IMR-90 (cell line): Measurements from ENCODE around the gene NPM1. TPM values are rescaled to one million over a fixed set of nuclear protein-coding genes. Genes with fewer than 3 reads are reported as not detected.

ENCODE experiments used
- ATAC-seq: fragments of 200-7000 bp; cut with Tn5 transposase; 2 replicates; pipeline ENCODE4 v1.9.1; 2020; ENCODE audit warnings: low read depth, mild to moderate bottlenecking, moderate library complexity
- BruUV-seq: library from RNA; stranded (reverse); fragments of 400-500 nt; replicated peaks from 2 replicates; lab custom pipeline; 2021; lab: Mats Ljungman, UMichigan
- CTCF ChIA-PET: fragments of 300-600 bp; formaldehyde crosslinking; extraction: SDS; loops from one replicate; lab custom pipeline; 2021; ENCODE audit warnings: antibody characterized with exemption; lab: Yijun Ruan, JAX
- POLR2A ChIA-PET: fragments of 300-600 bp; sonication (Branson Sonifier 250); formaldehyde crosslinking; loops from one replicate; lab custom pipeline; 2022; ENCODE audit warnings: antibody characterized with exemption; ENCODE audit not compliant: unreplicated experiment; lab: Charles Lee
- DNase-seq: peaks from one replicate; pipeline ENCODE4 v3.0.0; 2013
- H2AFZ ChIP-seq: replicated peaks from 2 replicates; pipeline ENCODE3; 2013; ENCODE audit warnings: low read length, mild to moderate bottlenecking; ENCODE audit not compliant: poor library complexity
- H2AK5ac ChIP-seq: 2 replicates; pipeline ENCODE4 v1.6.1; 2013; ENCODE audit warnings: low read depth, low read length, inconsistent platforms
- H2AK9ac ChIP-seq: replicated peaks from 2 replicates; pipeline ENCODE3; 2013; ENCODE audit warnings: mild to moderate bottlenecking, low read depth, low read length, moderate library complexity; ENCODE audit not compliant: poor library complexity
- H2BK120ac ChIP-seq: 2 replicates; pipeline ENCODE4 v1.6.1; 2013; ENCODE audit warnings: low read depth, low read length, inconsistent platforms
- H2BK15ac ChIP-seq: 3 replicates; pipeline ENCODE4 v1.6.1; 2013; ENCODE audit warnings: low read depth, low read length, inconsistent platforms
- H2BK20ac ChIP-seq: 2 replicates; pipeline ENCODE4 v1.6.1; 2013; ENCODE audit warnings: low read depth, mild to moderate bottlenecking, inconsistent platforms, low read length, moderate library complexity
- H2BK5ac ChIP-seq: 2 replicates; pipeline ENCODE4 v1.6.1; 2013; ENCODE audit warnings: mild to moderate bottlenecking, low read depth, low read length, inconsistent platforms; ENCODE audit not compliant: poor library complexity, severe bottlenecking
- H3K14ac ChIP-seq: replicated peaks from 2 replicates; pipeline ENCODE4 v1.6.1; 2013; ENCODE audit warnings: low read depth, low read length, inconsistent platforms
- H3K18ac ChIP-seq: 2 replicates; pipeline ENCODE4 v1.6.1; 2013; ENCODE audit warnings: low read depth, low read length, control low read depth
- H3K23ac ChIP-seq: 2 replicates; pipeline ENCODE4 v1.6.1; 2013; ENCODE audit warnings: low read depth, low read length, inconsistent platforms
- H3K27ac ChIP-seq: 2 replicates; pipeline ENCODE4 v1.5.1; 2013; ENCODE audit warnings: mild to moderate bottlenecking, control low read depth, low read length; ENCODE audit not compliant: insufficient read depth
- H3K27me3 ChIP-seq: 2 replicates; pipeline ENCODE4 v1.6.1; 2013; ENCODE audit warnings: low read length; ENCODE audit not compliant: control insufficient read depth, insufficient read depth
- H3K36me3 ChIP-seq: 2 replicates; pipeline ENCODE4 v1.6.1; 2013; ENCODE audit warnings: low read length, mixed read lengths; ENCODE audit not compliant: control insufficient read depth, insufficient read depth
- H3K4ac ChIP-seq: 2 replicates; pipeline ENCODE4 v1.6.1; 2013; ENCODE audit warnings: low read depth, low read length, inconsistent platforms
- H3K4me1 ChIP-seq: 2 replicates; pipeline ENCODE4 v1.6.1; 2013; ENCODE audit warnings: low read length, mixed read lengths; ENCODE audit not compliant: control insufficient read depth, insufficient read depth
- H3K4me2 ChIP-seq: 2 replicates; pipeline ENCODE4 v1.6.1; 2013; ENCODE audit warnings: low read depth, mild to moderate bottlenecking, control low read depth, low read length, moderate library complexity
- H3K4me3 ChIP-seq: 2 replicates; pipeline ENCODE4 v1.5.1; 2013; ENCODE audit warnings: low read depth, mild to moderate bottlenecking, control low read depth, low read length, moderate library complexity; ENCODE audit not compliant: insufficient read depth
- H3K56ac ChIP-seq: 2 replicates; pipeline ENCODE4 v1.6.1; 2013; ENCODE audit warnings: low read length, inconsistent platforms; ENCODE audit not compliant: insufficient read depth; ENCODE audit errors: extremely low read depth
- H3K79me1 ChIP-seq, 2 experiments: 2 replicates each; pipeline ENCODE4 v1.6.1; 2013; ENCODE audit warnings: low read length in 2 of 2, inconsistent platforms in 1 of 2, low read depth in 1 of 2
- H3K9ac ChIP-seq: 2 replicates; pipeline ENCODE4 v1.6.1; 2013; ENCODE audit warnings: low read depth, low read length, control low read depth
- H3K9me1 ChIP-seq: 2 replicates; pipeline ENCODE4 v1.6.1; 2013; ENCODE audit warnings: low read length, inconsistent platforms; ENCODE audit not compliant: insufficient read depth
- H3K9me3 ChIP-seq: 2 replicates; pipeline ENCODE4 v1.6.1; 2013; ENCODE audit warnings: low read length; ENCODE audit not compliant: control insufficient read depth, insufficient read depth
- H4K20me1 ChIP-seq: 2 replicates; pipeline ENCODE4 v1.6.1; 2013; ENCODE audit warnings: low read length, inconsistent platforms; ENCODE audit not compliant: insufficient read depth
- H4K5ac ChIP-seq: 2 replicates; pipeline ENCODE4 v1.6.1; 2013; ENCODE audit warnings: mild to moderate bottlenecking, low read depth, low read length, control low read depth
- H4K8ac ChIP-seq, 2 experiments: 2 replicates each; pipeline ENCODE4 v1.6.1; 2013; ENCODE audit warnings: low read depth in 2 of 2, low read length in 2 of 2, control low read depth in 1 of 2, inconsistent platforms in 1 of 2
- H4K91ac ChIP-seq: 2 replicates; pipeline ENCODE4 v1.6.1; 2013; ENCODE audit warnings: low read depth, low read length, inconsistent platforms; ENCODE audit not compliant: insufficient read depth
- BHLHE40 ChIP-seq: fragments of 150-350 bp; IDR thresholded peaks from 2 replicates; pipeline ENCODE4 v1.6.1; 2016; ENCODE audit warnings: mild to moderate bottlenecking, low read depth, low read length
- CHD1 ChIP-seq: IDR thresholded peaks from 2 replicates; pipeline ENCODE4 v1.6.1; 2012; ENCODE audit warnings: low read depth, low read length, improper control_type of control experiment
- CTCF ChIP-seq: conservative IDR thresholded peaks from 2 replicates; pipeline ENCODE4 v1.5.1; 2012; ENCODE audit warnings: mild to moderate bottlenecking, low read depth, low read length, improper control_type of control experiment
- FOS ChIP-seq: fragments of 150-350 bp; IDR thresholded peaks from 2 replicates; pipeline ENCODE4 v1.6.1; 2016; ENCODE audit warnings: low read depth, low read length
- MAFK ChIP-seq: IDR thresholded peaks from 2 replicates; pipeline ENCODE4 v1.6.1; 2012; ENCODE audit warnings: low read depth, low read length, improper control_type of control experiment
- MAZ ChIP-seq: IDR thresholded peaks from 2 replicates; pipeline ENCODE4 v1.6.1; 2012; ENCODE audit warnings: low read depth, mild to moderate bottlenecking, low read length, improper control_type of control experiment, moderate library complexity, borderline replicate concordance
- MXI1 ChIP-seq: IDR thresholded peaks from 2 replicates; pipeline ENCODE4 v1.6.1; 2012; ENCODE audit warnings: low read depth, mild to moderate bottlenecking, low read length, moderate library complexity, borderline replicate concordance
- NFE2L2 ChIP-seq: fragments of 150-350 bp; IDR thresholded peaks from 2 replicates; pipeline ENCODE4 v1.6.1; 2016; ENCODE audit warnings: low read depth, mild to moderate bottlenecking, low read length
- RCOR1 ChIP-seq: IDR thresholded peaks from 2 replicates; pipeline ENCODE4 v1.6.1; 2012; ENCODE audit warnings: mild to moderate bottlenecking, low read length, improper control_type of control experiment; ENCODE audit not compliant: insufficient replicate concordance
- RFX5 ChIP-seq: IDR thresholded peaks from 2 replicates; pipeline ENCODE4 v1.8.0; 2012; ENCODE audit warnings: low read depth, mild to moderate bottlenecking, low read length, moderate library complexity
- SMC3 ChIP-seq: fragments of 150-350 bp; IDR thresholded peaks from 2 replicates; pipeline ENCODE4 v1.6.1; 2016; ENCODE audit warnings: low read depth, mild to moderate bottlenecking, antibody characterized with exemption, low read length, moderate library complexity
- WGBS, 2 experiments: methylation state at CpG; one replicate each; pipeline versions ENCODE4 v1.1.5 to v1.1.7; 2013; ENCODE audit warnings: missing lambda C conversion rate in 2 of 2; ENCODE audit not compliant: insufficient read length in 1 of 2; ENCODE audit errors: extremely low coverage in 2 of 2; 5-methylcytosine and 5-hydroxymethylcytosine counted together
- dilution Hi-C: fragments of 300-500 bp; cut with HindIII; formaldehyde crosslinking; loops from one replicate; pipeline ENCODE4 v1.14.3; 2018; ENCODE audit warnings: low sequenced_read_pairs; ENCODE audit not compliant: unreplicated experiment
- in situ Hi-C: fragments of 300-500 bp; cut with MboI; formaldehyde crosslinking; loops from 3 replicates; pipeline ENCODE4 v1.14.3; 2019; ENCODE audit warnings: low sequenced_read_pairs, inconsistent platforms, mixed read lengths
- intact Hi-C: fragments of 100-400 bp; cut with micrococcal nuclease; formaldehyde crosslinking; loops from 2 replicates; pipeline ENCODE4 v1.10.0; 2022
- polyA plus RNA-seq, 3 experiments: library from polyadenylated mRNA; depleted of rRNA; stranded (reverse); fragments of >200 nt; gene quantifications; 2 replicates each; pipeline ENCODE4 v1.2.3, GENCODE V29; 2012; ENCODE audit warnings: low replicate concordance in 1 of 3
- total RNA-seq: library from RNA; depleted of rRNA; stranded (reverse); fragments of >200 nt; gene quantifications from 2 replicates; pipeline ENCODE4 v1.2.3, GENCODE V29; 2012
- TF ChIP-seq, protein P1 (sequence below): fragments of 150-350 bp; IDR thresholded peaks from 2 replicates; pipeline ENCODE4 v1.6.1; 2017; ENCODE audit warnings: mild to moderate bottlenecking, antibody characterized with exemption, low read length, low read depth

NPM1 gene
- total and polyA plus RNA-seq, 2 of the 4 experiments (the other 2 are of a cell fraction): 856 to 929 TPM

GRCh38 chr5:171450423-171451331 is 63.0 kb downstream of the NPM1 start (continued):
- TF ChIP-seq BHLHE40 (0 out of 2 replicates have a peak, but pooled peaks have one; percentile 34), SMC3 (no peak), FOS (peak; percentile 40; the same call in 1 of the 2 replicates)

- H3K9ac ChIP-seq: no peak overlapping the region
- H3K27ac ChIP-seq: peak overlapping the region; percentile 25; the same call in 1 of the 2 replicates
- no peak overlapping the region for H2BK20ac ChIP-seq
- no peak overlapping the region for H2BK5ac ChIP-seq
- peak overlapping the region; percentile 59; the same call in 1 of the 2 replicates for H3K4me2 ChIP-seq
- CTCF ChIA-PET: no interaction called here
- POLR2A ChIA-PET: no interaction called here
- H2AK5ac ChIP-seq: peak overlapping the region; percentile 57
- H3K56ac ChIP-seq: no peak overlapping the region
- intact Hi-C loops (loop anchor here (2.0 kb wide), 1 partner anchor 69 kb away; no protein-coding TSS in a partner anchor), dilution Hi-C loops (no loop called here), in situ Hi-C loops (no loop called here)
- H4K91ac ChIP-seq: peak overlapping the region; percentile 47; the same call in 1 of the 2 replicates
- H3K79me1 ChIP-seq: no peaks in the 10 kb centered on the region
- H4K8ac ChIP-seq: peak overlapping the region in 1 of 2 experiments; percentile 31; a peak in 1 of 4 replicates
- no TSS peak for BruUV-seq
- peaks cover 6% of the 10 kb centered on the region; the same call in 1 of the 2 replicates for H3K4me1 ChIP-seq
- H4K5ac ChIP-seq: no peak overlapping the region
- DNase-seq (no peak), ATAC-seq (peak; percentile 5; the same call in 1 of the 2 replicates)
- H3K27me3 ChIP-seq: no peaks in the 10 kb centered on the region; the same call in 1 of the 2 replicates
- H3K36me3 ChIP-seq: no peaks in the 10 kb centered on the region
- H2BK120ac ChIP-seq: peak overlapping the region; percentile 55
- H3K14ac ChIP-seq: no peak overlapping the region
- no peak overlapping the region for H3K4me3 ChIP-seq
- H4K20me1 ChIP-seq: no peaks in the 10 kb centered on the region
- 86% methylated on average over 7 of the region's 17 CpGs; no CpG with 5 or more reads in 1 of the 2 experiments for WGBS, 2 experiments
- H3K9me1 ChIP-seq: peaks cover 4% of the 10 kb centered on the region; the same call in 1 of the 2 replicates
- no peak overlapping the region for H2BK15ac ChIP-seq
- H3K23ac ChIP-seq: no peak overlapping the region
- no peaks in the 10 kb centered on the region for H3K9me3 ChIP-seq
- H2AK9ac ChIP-seq: peak overlapping the region; percentile 20
- H3K18ac ChIP-seq: no peak overlapping the region
- H3K4ac ChIP-seq: peak overlapping the region; percentile 60; the same call in 1 of the 2 replicates
- peak overlapping the region; percentile 84 for H2AFZ ChIP-seq
- TF ChIP-seq MAZ: no peak
- no peak for TF ChIP-seq CTCF
- TF ChIP-seq FOS: no peak
- TF ChIP-seq MAFK: no peak
- TF ChIP-seq, protein P1, sequence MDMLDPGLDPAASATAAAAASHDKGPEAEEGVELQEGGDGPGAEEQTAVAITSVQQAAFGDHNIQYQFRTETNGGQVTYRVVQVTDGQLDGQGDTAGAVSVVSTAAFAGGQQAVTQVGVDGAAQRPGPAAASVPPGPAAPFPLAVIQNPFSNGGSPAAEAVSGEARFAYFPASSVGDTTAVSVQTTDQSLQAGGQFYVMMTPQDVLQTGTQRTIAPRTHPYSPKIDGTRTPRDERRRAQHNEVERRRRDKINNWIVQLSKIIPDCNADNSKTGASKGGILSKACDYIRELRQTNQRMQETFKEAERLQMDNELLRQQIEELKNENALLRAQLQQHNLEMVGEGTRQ: no peak
- TF ChIP-seq RCOR1: no peak
- no peak for TF ChIP-seq RFX5
- no peak for TF ChIP-seq NFE2L2
- TF ChIP-seq BHLHE40: no peak
- no peak for TF ChIP-seq CHD1
- no peak for TF ChIP-seq SMC3
- no peak for TF ChIP-seq MXI1
Observed at GRCh38 chr5:171451421-171451820, 63.8 kb downstream of the NPM1 start.
